ENCODE results near the gene BIRC2. TPM values are rescaled to one million over a fixed set of nuclear protein-coding genes. Genes with fewer than 3 reads are reported as not detected.

Gene BIRC2
- total and polyA plus RNA-seq, 9 of the 15 experiments (the other 6 are each of a cell fraction or from before 2014, with no cell fraction given), result 14.3 to 45.9 (median 20.7) TPM

- TF ChIP-seq CEBPB (tag; IDR thresholded peaks at IDR 0.05), result no peak
- TF ChIP-seq RBFOX2 (IDR thresholded peaks at IDR 0.05; ENCODE audit: low read depth, low read length), result peak; percentile 41; the same call in 1 of the 2 replicates
- no peak for TF ChIP-seq DLX4 (CRISPR knock-in tag; IDR thresholded peaks at IDR 0.05)
- no peak for TF ChIP-seq E4F1 (CRISPR knock-in tag; IDR thresholded peaks at IDR 0.05; ENCODE audit: borderline replicate concordance)
- TF ChIP-seq FIP1L1 (IDR thresholded peaks at IDR 0.05; ENCODE audit: low read depth, low read length, poor library complexity, severe bottlenecking), result no peak
- no peak; the same call in 1 of the 2 replicates for TF ChIP-seq PHF8 (IDR thresholded peaks at IDR 0.05; ENCODE audit: borderline replicate concordance, low read length)
- no peak for TF ChIP-seq ZBTB40 (IDR thresholded peaks at IDR 0.05)
- TF ChIP-seq ZBTB40 (CRISPR knock-in tag; IDR thresholded peaks at IDR 0.05), result no peak
- no peak for TF ChIP-seq ASH1L (IDR thresholded peaks at IDR 0.05; ENCODE audit: borderline replicate concordance, low read depth, partially characterized antibody)
- no peak for TF ChIP-seq GATAD2B (IDR thresholded peaks at IDR 0.05; ENCODE audit: borderline replicate concordance)
- no peak for TF ChIP-seq GABPA (tag; conservative IDR thresholded peaks at IDR 0.05; ENCODE audit: low read depth)
- peak; percentile 53 for TF ChIP-seq NFIC (IDR thresholded peaks at IDR 0.05)
- TF ChIP-seq HNRNPLL (IDR thresholded peaks at IDR 0.05; ENCODE audit: low read depth, low read length, poor library complexity, severe bottlenecking), result no peak
- 0 out of 2 replicates have a peak, but pooled peaks have one; percentile 26 for TF ChIP-seq PKNOX1 (IDR thresholded peaks at IDR 0.05)
Observed at GRCh38 chr11:102384419-102385079, 37.5 kb downstream of the BIRC2 start (continued).

Measured in K562 (cell line).